SJCRH30 (cell line): ENCODE results near the gene PHLDB1. TPM values are rescaled to one million over a fixed set of nuclear protein-coding genes. Genes with fewer than 3 reads are reported as not detected.
"Not testable (repeated sequence)": the region's sequence is repeated elsewhere in the genome, so short reads cannot be mapped to it uniquely, and the experiment has no call there.

Experiments
- DNase-seq, 2 experiments: peaks; one replicate each; pipeline ENCODE4 v3.0.0-alpha.2; 2015 to 2020
- H3K27ac ChIP-seq: fragments of 250-450 bp; sonication (Bioruptor Pico); 2 replicates; pipeline ENCODE4 v1.5.1; 2020; ENCODE audit warnings: mild to moderate bottlenecking, moderate library complexity
- H3K27me3 ChIP-seq: fragments of 250-450 bp; sonication (Bioruptor Pico); 2 replicates; pipeline ENCODE4 v1.5.1; 2020; ENCODE audit warnings: mild to moderate bottlenecking, moderate library complexity
- H3K36me3 ChIP-seq: fragments of 250-450 bp; sonication (Bioruptor Pico); 2 replicates; pipeline ENCODE4 v1.5.1; 2020; ENCODE audit warnings: mild to moderate bottlenecking, moderate library complexity
- H3K4me1 ChIP-seq: fragments of 250-450 bp; sonication (Bioruptor Pico); 2 replicates; pipeline ENCODE4 v1.5.1; 2020; ENCODE audit warnings: mild to moderate bottlenecking, moderate library complexity
- H3K4me3 ChIP-seq: fragments of 250-450 bp; sonication (Bioruptor Pico); 2 replicates; pipeline ENCODE4 v1.5.1; 2020; ENCODE audit warnings: mild to moderate bottlenecking, moderate library complexity
- H3K9me3 ChIP-seq: fragments of 250-450 bp; sonication (Bioruptor Pico); replicated peaks from 2 replicates; pipeline ENCODE4 v1.5.1; 2020; ENCODE audit warnings: mild to moderate bottlenecking, moderate library complexity
- total RNA-seq: library from RNA; depleted of rRNA; stranded (reverse); fragments of >200 nt; shearing (Covaris generic); gene quantifications from 2 replicates; pipeline ENCODE4 v1.2.3, GENCODE V29; 2014

Gene PHLDB1
- total RNA-seq, 1 experiment from 2014 or later, result 21.6 TPM

- not testable (repeated sequence) for H3K27me3 ChIP-seq, H3K27ac ChIP-seq, H3K4me3 ChIP-seq, H3K4me1 ChIP-seq, H3K36me3 ChIP-seq, H3K9me3 ChIP-seq, DNase-seq
These were observed 75.5 kb downstream of the PHLDB1 start for GRCh38 chr11:118682939-118683338.

GRCh38 chr11:118684187-118684586, 76.8 kb downstream of the PHLDB1 start:
- no peaks in the 10 kb centered on the region for H3K9me3 ChIP-seq
- no peak for DNase-seq
- no peak overlapping the region for H3K4me3 ChIP-seq
- H3K27me3 ChIP-seq, result no peaks in the 10 kb centered on the region
- no peaks in the 10 kb centered on the region for H3K4me1 ChIP-seq
- H3K36me3 ChIP-seq, result no peaks in the 10 kb centered on the region
- no peak overlapping the region for H3K27ac ChIP-seq

- Histone ChIP-seq H3K27me3 (no peaks in the 10 kb centered on the region), H3K4me3 (no peak overlapping the region), H3K27ac (no peak overlapping the region), H3K36me3 (no peaks in the 10 kb centered on the region), H3K4me1 (0 out of 2 replicates have a peak, but pooled peaks cover 3% of the 10 kb centered on the region), H3K9me3 (no peaks in the 10 kb centered on the region)
- DNase-seq, result no peak
These were observed 80.5 kb downstream of the PHLDB1 start for GRCh38 chr11:118687906-118688305.

- not testable (repeated sequence) for H3K9me3 ChIP-seq
These were observed 80.9 kb downstream of the PHLDB1 start for GRCh38 chr11:118688339-118688738.

GRCh38 chr11:118688851-118689502, 81.6 kb downstream of the PHLDB1 start:
- H3K27ac ChIP-seq, result no peak overlapping the region
- no peak for DNase-seq
- H3K4me1 ChIP-seq, result 0 out of 2 replicates have a peak, but pooled peaks cover 5% of the 10 kb centered on the region
- H3K9me3 ChIP-seq, result no peaks in the 10 kb centered on the region
- no peaks in the 10 kb centered on the region for H3K27me3 ChIP-seq
- H3K4me3 ChIP-seq, result no peak overlapping the region
- H3K36me3 ChIP-seq, result no peaks in the 10 kb centered on the region

More at GRCh38 chr11:118688339-118688738, 80.9 kb downstream of the PHLDB1 start:
- not testable (repeated sequence) for H3K27me3 ChIP-seq, H3K27ac ChIP-seq, H3K36me3 ChIP-seq, H3K4me1 ChIP-seq, H3K4me3 ChIP-seq
- DNase-seq, result peak in 1 of 2 experiments; percentile 5

- H3K4me3 ChIP-seq, result peak overlapping the region; percentile 59
- H3K27ac ChIP-seq, result no peak overlapping the region
- 0 out of 2 replicates have a peak, but pooled peaks cover 5% of the 10 kb centered on the region for H3K4me1 ChIP-seq
- no peaks in the 10 kb centered on the region for H3K27me3 ChIP-seq
- H3K9me3 ChIP-seq, result no peaks in the 10 kb centered on the region
- no peaks in the 10 kb centered on the region for H3K36me3 ChIP-seq
- no peak for DNase-seq
These were observed 82.1 kb downstream of the PHLDB1 start for GRCh38 chr11:118689503-118689851.

- Histone ChIP-seq H3K27ac (peak overlapping the region; percentile 63), H3K36me3 (no peaks in the 10 kb centered on the region), H3K4me3 (peak overlapping the region; percentile 59), H3K27me3 (no peaks in the 10 kb centered on the region), H3K4me1 (0 out of 2 replicates have a peak, but pooled peaks cover 5% of the 10 kb centered on the region), H3K9me3 (no peaks in the 10 kb centered on the region)
- DNase-seq, result peak; percentile 91
These were observed 82.6 kb downstream of the PHLDB1 start for GRCh38 chr11:118689852-118690552.

- Histone ChIP-seq H3K27me3 (no peaks in the 10 kb centered on the region), H3K4me3 (no peak overlapping the region), H3K27ac (no peak overlapping the region), H3K36me3 (no peaks in the 10 kb centered on the region), H3K4me1 (0 out of 2 replicates have a peak, but pooled peaks cover 5% of the 10 kb centered on the region), H3K9me3 (no peaks in the 10 kb centered on the region)
- DNase-seq, result no peak
These were observed 83.3 kb downstream of the PHLDB1 start for GRCh38 chr11:118690553-118691304.

GRCh38 chr11:118691926-118692830, 84.8 kb downstream of the PHLDB1 start:
- peak; percentile 47 to 51 for DNase-seq
- Histone ChIP-seq H3K27me3 (no peaks in the 10 kb centered on the region), H3K27ac (no peak overlapping the region), H3K36me3 (no peaks in the 10 kb centered on the region), H3K9me3 (no peaks in the 10 kb centered on the region), H3K4me3 (no peak overlapping the region), H3K4me1 (0 out of 2 replicates have a peak, but pooled peaks cover 5% of the 10 kb centered on the region)

GRCh38 chr11:118694185-118694584, 86.8 kb downstream of the PHLDB1 start:
- H3K27ac ChIP-seq, result no peak overlapping the region
- no peaks in the 10 kb centered on the region for H3K9me3 ChIP-seq
- 0 out of 2 replicates have a peak, but pooled peaks cover 5% of the 10 kb centered on the region for H3K4me1 ChIP-seq
- no peaks in the 10 kb centered on the region for H3K27me3 ChIP-seq
- no peak overlapping the region for H3K4me3 ChIP-seq
- DNase-seq, result no peak
- H3K36me3 ChIP-seq, result no peaks in the 10 kb centered on the region

GRCh38 chr11:118694771-118695170, 87.4 kb downstream of the PHLDB1 start:
- Histone ChIP-seq H3K27me3 (no peaks in the 10 kb centered on the region), H3K4me3 (no peak overlapping the region), H3K4me1 (0 out of 2 replicates have a peak, but pooled peaks cover 5% of the 10 kb centered on the region), H3K36me3 (no peaks in the 10 kb centered on the region), H3K9me3 (no peaks in the 10 kb centered on the region), H3K27ac (no peak overlapping the region)
- no peak for DNase-seq

GRCh38 chr11:118696673-118697226, 89.3 kb downstream of the PHLDB1 start:
- no peak for DNase-seq

GRCh38 chr11:118697346-118697745, 89.9 kb downstream of the PHLDB1 start:
- Histone ChIP-seq H3K36me3 (no peaks in the 10 kb centered on the region), H3K4me3 (no peak overlapping the region), H3K27me3 (no peaks in the 10 kb centered on the region), H3K9me3 (no peaks in the 10 kb centered on the region), H3K27ac (no peak overlapping the region), H3K4me1 (0 out of 2 replicates have a peak, but pooled peaks cover 5% of the 10 kb centered on the region)
- no peak for DNase-seq

More at GRCh38 chr11:118696673-118697226, 89.3 kb downstream of the PHLDB1 start:
- no peaks in the 10 kb centered on the region for H3K36me3 ChIP-seq
- 0 out of 2 replicates have a peak, but pooled peaks cover 5% of the 10 kb centered on the region for H3K4me1 ChIP-seq
- no peaks in the 10 kb centered on the region for H3K9me3 ChIP-seq
- H3K4me3 ChIP-seq, result no peak overlapping the region
- H3K27me3 ChIP-seq, result no peaks in the 10 kb centered on the region
- no peak overlapping the region for H3K27ac ChIP-seq
